Keratinocyte (primary cell): Measurements from ENCODE around the gene KIZ. TPM values are rescaled to one million over a fixed set of nuclear protein-coding genes. Genes with fewer than 3 reads are reported as not detected.

Source experiments
- DNase-seq: peaks from one replicate; pipeline ENCODE4 v3.0.0-alpha.2; 2011; ENCODE audit warnings: low read depth, missing footprints, low spot score
- FAIRE-seq: peaks from 2 replicates; lab custom pipeline; 2011; peaks lifted over from hg19 to GRCh38; lab: Jason Lieb, UNC
- H2AFZ ChIP-seq: 2 replicates; pipeline ENCODE4 v1.6.0; 2012; ENCODE audit warnings: low read length, control low read depth, inconsistent platforms; ENCODE audit not compliant: control insufficient read depth
- H3K27ac ChIP-seq: 2 replicates; pipeline ENCODE4 v1.5.1; 2011; ENCODE audit warnings: low read length; ENCODE audit not compliant: control insufficient read depth, insufficient read depth
- H3K27me3 ChIP-seq: 3 replicates; pipeline ENCODE4 v1.6.0; 2011; ENCODE audit warnings: low read length; ENCODE audit not compliant: control insufficient read depth, insufficient read depth; ENCODE audit errors: extremely low read depth
- H3K36me3 ChIP-seq, 2 experiments: 2 replicates in 1 of 2; 3 replicates in 1 of 2; pipeline ENCODE4 v1.5.1; 2011; ENCODE audit warnings: low read length in 2 of 2, mild to moderate bottlenecking in 1 of 2; ENCODE audit not compliant: control insufficient read depth in 2 of 2, insufficient read depth in 2 of 2; ENCODE audit errors: extremely low read depth in 1 of 2
- H3K4me1 ChIP-seq: 3 replicates; pipeline ENCODE4 v1.5.1; 2011; ENCODE audit warnings: low read length; ENCODE audit not compliant: control insufficient read depth, insufficient read depth; ENCODE audit errors: extremely low read depth
- H3K4me2 ChIP-seq: 3 replicates; pipeline ENCODE4 v1.6.0; 2011; ENCODE audit warnings: low read depth, low read length; ENCODE audit not compliant: control insufficient read depth, insufficient read depth; ENCODE audit errors: extremely low read depth
- H3K4me3 ChIP-seq, 3 experiments: fragments of 200-600 bp in 1 of 3; sonication (generic) in 1 of 3; 2 replicates in 2 of 3; 3 replicates in 1 of 3; pipeline ENCODE4 v1.5.1; 2011 to 2016; ENCODE audit warnings: low read length in 3 of 3, mild to moderate bottlenecking in 3 of 3, control low read depth in 2 of 3, inconsistent platforms in 1 of 3, low read depth in 1 of 3, mixed read lengths in 1 of 3, mixed run types in 1 of 3, moderate library complexity in 1 of 3; ENCODE audit not compliant: control insufficient read depth in 2 of 3, insufficient read depth in 2 of 3; ENCODE audit errors: extremely low read depth in 1 of 3
- H3K79me2 ChIP-seq: 2 replicates; pipeline ENCODE4 v1.6.0; 2012; ENCODE audit warnings: low read length; ENCODE audit not compliant: control insufficient read depth, insufficient read depth
- H3K9ac ChIP-seq: 3 replicates; pipeline ENCODE4 v1.6.0; 2011; ENCODE audit warnings: low read length; ENCODE audit not compliant: control insufficient read depth, insufficient read depth; ENCODE audit errors: extremely low read depth
- H3K9me1 ChIP-seq: 3 replicates; pipeline ENCODE4 v1.6.0; 2011; ENCODE audit warnings: low read length; ENCODE audit not compliant: control insufficient read depth, insufficient read depth; ENCODE audit errors: extremely low read depth
- H3K9me3 ChIP-seq: 2 replicates; pipeline ENCODE4 v1.5.1; 2012; ENCODE audit warnings: low read depth, low read length; ENCODE audit not compliant: control insufficient read depth
- H4K20me1 ChIP-seq: 3 replicates; pipeline ENCODE4 v1.6.0; 2011; ENCODE audit warnings: low read length; ENCODE audit not compliant: control insufficient read depth, insufficient read depth; ENCODE audit errors: extremely low read depth
- EZH2 ChIP-seq: IDR thresholded peaks from one replicate; pipeline ENCODE4 v1.6.1; 2012; ENCODE audit warnings: inconsistent platforms, mild to moderate bottlenecking, low read length, moderate library complexity
- dilution Hi-C: fragments of 300-500 bp; cut with MboI; formaldehyde crosslinking; loops from one replicate; pipeline ENCODE4 v1.7.0; 2020; ENCODE audit warnings: low sequenced_read_pairs; ENCODE audit not compliant: extremely low pct_ligation_motif_present
- polyA plus RNA-seq, 5 experiments: library from polyadenylated mRNA; depleted of rRNA in 3 of 5; stranded (reverse) in 3 of 5; stranded (forward) in 1 of 5; unstranded in 1 of 5; fragments of >200 nt; gene quantifications; 1 replicate in 1 of 5; 2 replicates in 3 of 5; 3 replicates in 1 of 5; pipeline versions ENCODE4 v1.2.1 to v1.2.3, GENCODE V29; 2011 to 2012; ENCODE audit warnings: missing spikeins in 2 of 5, low read depth in 1 of 5, low replicate concordance in 1 of 5
- TF ChIP-seq, protein P1 (sequence below), 3 experiments: IDR thresholded peaks in 1 of 3; conservative IDR thresholded peaks in 1 of 3; optimal IDR thresholded peaks in 1 of 3; 2 replicates in 2 of 3; 3 replicates in 1 of 3; pipeline versions ENCODE3 to v1.5.1; 2011; ENCODE audit warnings: low read length in 3 of 3, mild to moderate bottlenecking in 3 of 3, moderate library complexity in 2 of 3, control low read depth in 1 of 3, inconsistent platforms in 1 of 3; ENCODE audit not compliant: insufficient read depth in 2 of 3; ENCODE audit errors: extremely low read depth in 1 of 3

KIZ gene
- polyA plus RNA-seq, 1 donor (not counting 4 experiments of a cell fraction or from before 2014, with no cell fraction given), result 21.3 TPM

DNA sequence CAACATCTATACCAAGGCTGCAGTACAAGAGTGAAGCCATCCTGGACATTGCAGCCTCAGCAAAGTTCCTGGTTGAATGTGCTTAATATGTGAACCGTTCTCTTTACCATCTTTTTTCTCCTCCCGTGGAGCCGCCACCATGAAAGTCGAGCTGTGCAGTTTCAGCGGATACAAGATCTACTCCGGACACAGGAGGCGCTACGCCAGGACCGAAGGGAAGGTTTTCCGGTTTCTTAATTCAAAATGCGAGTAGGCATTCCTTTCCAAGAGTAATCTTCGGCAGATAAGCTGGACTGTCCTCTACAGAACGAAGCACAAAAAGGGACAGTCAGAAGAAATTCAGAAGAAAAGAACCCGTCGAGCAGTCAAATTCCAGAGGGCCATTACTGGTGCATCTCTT, 11.3 kb upstream of the KIZ start:
- peaks cover 13% of the 10 kb centered on the region for H3K27me3 ChIP-seq
- no peaks in the 10 kb centered on the region for H4K20me1 ChIP-seq
- no peaks in the 10 kb centered on the region for H3K4me1 ChIP-seq
- H3K79me2 ChIP-seq, result no peaks in the 10 kb centered on the region
- H3K9me3 ChIP-seq, result no peaks in the 10 kb centered on the region
- no peaks in the 10 kb centered on the region for H3K36me3 ChIP-seq
- H3K9me1 ChIP-seq, result no peaks in the 10 kb centered on the region
- no peak overlapping the region for H3K4me2 ChIP-seq
- TF ChIP-seq EZH2, result no peak
- TF ChIP-seq, protein P1, sequence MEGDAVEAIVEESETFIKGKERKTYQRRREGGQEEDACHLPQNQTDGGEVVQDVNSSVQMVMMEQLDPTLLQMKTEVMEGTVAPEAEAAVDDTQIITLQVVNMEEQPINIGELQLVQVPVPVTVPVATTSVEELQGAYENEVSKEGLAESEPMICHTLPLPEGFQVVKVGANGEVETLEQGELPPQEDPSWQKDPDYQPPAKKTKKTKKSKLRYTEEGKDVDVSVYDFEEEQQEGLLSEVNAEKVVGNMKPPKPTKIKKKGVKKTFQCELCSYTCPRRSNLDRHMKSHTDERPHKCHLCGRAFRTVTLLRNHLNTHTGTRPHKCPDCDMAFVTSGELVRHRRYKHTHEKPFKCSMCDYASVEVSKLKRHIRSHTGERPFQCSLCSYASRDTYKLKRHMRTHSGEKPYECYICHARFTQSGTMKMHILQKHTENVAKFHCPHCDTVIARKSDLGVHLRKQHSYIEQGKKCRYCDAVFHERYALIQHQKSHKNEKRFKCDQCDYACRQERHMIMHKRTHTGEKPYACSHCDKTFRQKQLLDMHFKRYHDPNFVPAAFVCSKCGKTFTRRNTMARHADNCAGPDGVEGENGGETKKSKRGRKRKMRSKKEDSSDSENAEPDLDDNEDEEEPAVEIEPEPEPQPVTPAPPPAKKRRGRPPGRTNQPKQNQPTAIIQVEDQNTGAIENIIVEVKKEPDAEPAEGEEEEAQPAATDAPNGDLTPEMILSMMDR (optimal IDR thresholded peaks at IDR 0.05 in 1 of 3, IDR thresholded peaks at IDR 0.05 in 1 of 3, conservative IDR thresholded peaks at IDR 0.05 in 1 of 3; ENCODE audit: extremely low read depth in 1 of 3, insufficient read depth in 2 of 3, low read length in 3 of 3), result no peak
- DNase-seq (no peak), FAIRE-seq (no peak)
- dilution Hi-C loops, result no loop called here
- H3K9ac ChIP-seq, result no peak overlapping the region
- H3K27ac ChIP-seq, result no peak overlapping the region
- no peak overlapping the region for H2AFZ ChIP-seq
- H3K4me3 ChIP-seq, result no peak overlapping the region

DNA sequence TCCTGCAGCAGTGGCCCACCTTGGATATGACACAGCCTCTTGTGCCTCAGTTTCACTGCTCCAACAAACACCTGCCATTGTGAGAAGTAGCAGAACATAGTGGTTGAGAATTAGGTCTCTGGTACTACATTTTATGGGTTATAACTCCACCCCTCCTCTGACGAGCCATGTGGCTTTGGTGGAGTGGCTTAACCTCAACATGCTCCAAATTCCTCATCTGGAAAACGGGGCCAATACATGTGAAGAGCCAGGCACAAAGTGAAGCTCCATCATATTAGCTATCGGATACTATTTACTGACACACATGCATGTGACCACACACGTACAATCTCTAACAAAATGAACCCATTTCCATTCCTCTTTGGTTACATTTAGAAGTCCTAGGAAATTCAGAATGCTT, 8.4 kb upstream of the KIZ start:
- DNase-seq, result no peak
- no peak overlapping the region for H2AFZ ChIP-seq
- no peak for FAIRE-seq
- no peak for TF ChIP-seq EZH2
- TF ChIP-seq, protein P1 (optimal IDR thresholded peaks at IDR 0.05 in 1 of 3, IDR thresholded peaks at IDR 0.05 in 1 of 3, conservative IDR thresholded peaks at IDR 0.05 in 1 of 3; ENCODE audit: extremely low read depth in 1 of 3, insufficient read depth in 2 of 3, low read length in 3 of 3), result no peak
- H3K4me3 ChIP-seq, result no peak overlapping the region
- no peaks in the 10 kb centered on the region for H3K9me3 ChIP-seq
- no peaks in the 10 kb centered on the region for H3K9me1 ChIP-seq
- H3K4me2 ChIP-seq, result no peak overlapping the region
- no peak overlapping the region for H3K9ac ChIP-seq
- H3K79me2 ChIP-seq, result no peaks in the 10 kb centered on the region
- H3K36me3 ChIP-seq, result no peaks in the 10 kb centered on the region
- peaks cover 13% of the 10 kb centered on the region for H3K27me3 ChIP-seq
- H3K27ac ChIP-seq, result no peak overlapping the region
- no peaks in the 10 kb centered on the region for H4K20me1 ChIP-seq
- H3K4me1 ChIP-seq, result no peaks in the 10 kb centered on the region
- dilution Hi-C loops, result no loop called here
